Lung (tissue), 12 donors: Measurements from ENCODE around the gene PRLHR. TPM values are rescaled to one million over a fixed set of nuclear protein-coding genes. Genes with fewer than 3 reads are reported as not detected.

Source experiments
- ATAC-seq: fragments of 200-7000 bp; cut with Tn5 transposase; one replicate; pipeline ENCODE4 v1.9.1; 2020; ENCODE audit warnings: moderate number of reproducible peaks; ENCODE audit not compliant: insufficient read depth, low FRiP score
- DNase-seq, 3 donors: peaks; one replicate each; pipeline ENCODE4 v3.0.0-alpha.2; 2013 to 2017
- H3K27ac ChIP-seq, 2 donors: one replicate each; pipeline ENCODE4 v1.5.1; 2013; ENCODE audit warnings: mild to moderate bottlenecking in 2 of 2, moderate library complexity in 2 of 2, control low read depth in 1 of 2, inconsistent platforms in 1 of 2, low read depth in 1 of 2, low read length in 1 of 2
- H3K27me3 ChIP-seq, 3 donors: one replicate each; pipeline ENCODE4 v1.5.1; 2013; ENCODE audit warnings: low read length in 2 of 3; ENCODE audit not compliant: control insufficient read depth in 3 of 3, insufficient read depth in 3 of 3
- H3K36me3 ChIP-seq, 4 donors: one replicate each; pipeline ENCODE4 v1.5.1; 2013; ENCODE audit warnings: low read length in 4 of 4, mild to moderate bottlenecking in 1 of 4, moderate library complexity in 1 of 4; ENCODE audit not compliant: control insufficient read depth in 4 of 4, insufficient read depth in 4 of 4
- H3K4me1 ChIP-seq, 5 donors: one replicate each; pipeline ENCODE4 v1.5.1; 2013; ENCODE audit warnings: low read length in 5 of 5, mild to moderate bottlenecking in 2 of 5, moderate library complexity in 1 of 5; ENCODE audit not compliant: control insufficient read depth in 5 of 5, insufficient read depth in 5 of 5
- H3K4me3 ChIP-seq: one replicate; pipeline ENCODE4 v1.5.1; 2013; ENCODE audit warnings: mild to moderate bottlenecking, control low read depth, moderate library complexity
- H3K9ac ChIP-seq, 2 donors: one replicate each; pipeline ENCODE4 v1.5.1; 2013; ENCODE audit warnings: low read length in 2 of 2, control low read depth in 1 of 2; ENCODE audit not compliant: insufficient read depth in 1 of 2
- H3K9me3 ChIP-seq, 4 donors: one replicate each; pipeline ENCODE4 v1.5.1; 2013; ENCODE audit warnings: low read length in 3 of 4, mild to moderate bottlenecking in 1 of 4, moderate library complexity in 1 of 4; ENCODE audit not compliant: control insufficient read depth in 4 of 4, insufficient read depth in 3 of 4
- WGBS, 2 donors: extraction: QIAGEN DNeasy Blood & Tissue Kit; methylation state at CpG; one replicate each; pipeline ENCODE4 v1.1.7; 2013; 5-methylcytosine and 5-hydroxymethylcytosine counted together
- polyA plus RNA-seq, 2 donors: library from polyadenylated mRNA; stranded (reverse); fragments of 200-250 nt; gene quantifications; one replicate each; pipeline ENCODE4 v1.2.1, GENCODE V29; 2013
- total RNA-seq, 2 donors: library from RNA; depleted of rRNA in 1 of 2; stranded (reverse); fragments of >200 nt in 1 of 2; gene quantifications; one replicate each; pipeline ENCODE4 v1.2.1, GENCODE V29; 2014 to 2021
- TF ChIP-seq, protein P1 (sequence below): IDR thresholded peaks from 2 replicates; pipeline ENCODE4 v1.5.1; 2012; ENCODE audit warnings: mild to moderate bottlenecking; ENCODE audit errors: control extremely low read depth, extremely low read depth
- donor health status: control.
- donor health status: control.
- donor health status: Bipolar disorder and iron deficiency.
- donor health status: healthy.
- donor health status: DM: yes; HTN: yes; CAD: no.

The PRLHR gene
- total and polyA plus RNA-seq, 4 donors: not detected

DNA sequence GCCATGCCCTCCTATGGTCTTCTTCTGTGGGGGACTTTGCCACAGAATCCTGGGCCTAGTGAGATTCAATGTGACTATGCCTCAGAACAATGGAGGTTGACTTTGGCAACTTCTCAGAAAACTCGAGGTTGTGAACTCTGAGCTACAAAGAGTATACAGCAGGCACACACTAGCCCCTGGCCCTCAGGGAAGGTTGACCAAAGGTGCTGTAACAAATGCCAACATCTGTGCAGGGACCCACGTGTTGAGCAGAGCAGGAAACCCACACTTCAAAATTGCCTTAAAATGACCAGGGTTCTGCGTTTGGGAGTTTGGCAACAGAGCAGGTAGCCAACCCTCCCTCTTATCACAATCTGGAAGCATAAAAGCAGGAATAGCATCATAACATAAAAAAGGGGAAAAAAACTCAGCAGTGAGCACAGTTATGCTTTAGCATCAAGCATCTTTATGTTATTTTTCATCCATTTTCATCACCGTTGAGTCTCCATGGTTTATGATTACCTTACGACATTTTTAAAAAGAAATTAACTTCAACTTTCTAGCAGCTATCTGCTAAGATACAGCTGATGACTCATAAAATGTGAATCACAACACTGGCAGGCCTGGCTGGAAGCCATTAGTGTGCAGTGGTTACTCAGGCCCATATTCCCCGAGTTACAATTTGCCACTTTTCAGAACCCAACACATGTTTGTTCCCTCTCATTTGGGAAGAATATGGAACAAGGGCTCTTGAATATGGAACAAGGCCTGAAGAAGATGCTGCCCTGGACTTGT is 11.1 kb downstream of the PRLHR start:
- Histone ChIP-seq H3K4me3 (no peak overlapping the region), H3K27ac (no peak overlapping the region), H3K27me3 (no peaks in the 10 kb centered on the region), H3K4me1 (no peaks in the 10 kb centered on the region), H3K36me3 (no peaks in the 10 kb centered on the region), H3K9ac (no peak overlapping the region), H3K9me3 (peaks cover 0 to 3% (median 0%) of the 10 kb centered on the region in 4 donors)
- TF ChIP-seq, protein P1, sequence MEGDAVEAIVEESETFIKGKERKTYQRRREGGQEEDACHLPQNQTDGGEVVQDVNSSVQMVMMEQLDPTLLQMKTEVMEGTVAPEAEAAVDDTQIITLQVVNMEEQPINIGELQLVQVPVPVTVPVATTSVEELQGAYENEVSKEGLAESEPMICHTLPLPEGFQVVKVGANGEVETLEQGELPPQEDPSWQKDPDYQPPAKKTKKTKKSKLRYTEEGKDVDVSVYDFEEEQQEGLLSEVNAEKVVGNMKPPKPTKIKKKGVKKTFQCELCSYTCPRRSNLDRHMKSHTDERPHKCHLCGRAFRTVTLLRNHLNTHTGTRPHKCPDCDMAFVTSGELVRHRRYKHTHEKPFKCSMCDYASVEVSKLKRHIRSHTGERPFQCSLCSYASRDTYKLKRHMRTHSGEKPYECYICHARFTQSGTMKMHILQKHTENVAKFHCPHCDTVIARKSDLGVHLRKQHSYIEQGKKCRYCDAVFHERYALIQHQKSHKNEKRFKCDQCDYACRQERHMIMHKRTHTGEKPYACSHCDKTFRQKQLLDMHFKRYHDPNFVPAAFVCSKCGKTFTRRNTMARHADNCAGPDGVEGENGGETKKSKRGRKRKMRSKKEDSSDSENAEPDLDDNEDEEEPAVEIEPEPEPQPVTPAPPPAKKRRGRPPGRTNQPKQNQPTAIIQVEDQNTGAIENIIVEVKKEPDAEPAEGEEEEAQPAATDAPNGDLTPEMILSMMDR: no peak
- DNase-seq (no peak), ATAC-seq (no peak)
- WGBS, 2 donors: 77 to 82% methylated on average over 6 of the region's 6 CpGs

DNA sequence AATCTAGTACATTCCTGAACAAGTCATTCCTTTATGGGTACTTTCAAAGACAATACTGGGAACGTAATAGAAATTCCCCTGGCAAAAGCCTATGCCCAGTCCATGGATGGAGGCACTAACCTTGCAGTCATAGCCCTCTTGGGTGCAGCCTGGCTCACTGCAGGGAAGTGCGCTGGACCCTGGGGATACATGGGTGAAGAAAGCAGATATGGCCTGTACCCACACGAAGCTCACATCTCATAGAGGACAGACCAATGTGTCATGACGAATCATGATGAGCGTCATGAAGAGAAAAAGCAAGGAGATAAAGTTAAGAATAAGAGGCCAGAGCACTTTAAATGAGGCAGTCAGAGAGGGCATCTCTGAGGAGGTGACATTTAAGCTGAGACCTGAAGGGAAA is 11.8 kb downstream of the PRLHR start:
- H3K27ac ChIP-seq: no peak overlapping the region
- no peaks in the 10 kb centered on the region for H3K36me3 ChIP-seq
- no peak overlapping the region for H3K9ac ChIP-seq
- peaks cover 0 to 3% (median 0%) of the 10 kb centered on the region in 4 donors for H3K9me3 ChIP-seq
- no peaks in the 10 kb centered on the region for H3K4me1 ChIP-seq
- no peak for DNase-seq
- TF ChIP-seq, protein P1: no peak
- 91 to 93% methylated on average over 5 of the region's 5 CpGs for WGBS, 2 donors
- H3K4me3 ChIP-seq: no peak overlapping the region
- H3K27me3 ChIP-seq: no peaks in the 10 kb centered on the region
- ATAC-seq: no peak

DNA sequence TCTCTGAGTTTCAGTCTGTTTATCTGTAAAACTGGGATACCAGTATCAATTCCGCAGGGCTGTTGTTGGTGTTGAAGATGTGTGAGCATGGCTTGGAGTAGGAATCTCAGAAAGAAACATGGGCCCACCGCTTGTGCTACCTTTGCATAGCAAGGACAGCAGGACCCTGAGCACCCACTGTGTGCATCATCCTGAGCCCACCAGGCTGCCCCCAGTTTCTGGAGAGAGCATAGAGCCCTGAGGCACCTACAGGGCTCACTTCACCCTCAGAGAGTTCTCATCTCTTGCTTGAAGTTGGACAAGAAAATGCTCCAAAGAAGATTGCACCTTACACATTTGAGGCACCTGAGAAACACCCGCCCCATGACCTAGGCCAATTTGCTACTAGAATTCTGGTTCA is 12.9 kb downstream of the PRLHR start:
- ATAC-seq: no peak
- H3K27me3 ChIP-seq: peaks cover 0 to 3% (median 0%) of the 10 kb centered on the region in 3 donors
- H3K9ac ChIP-seq: no peak overlapping the region
- 94 to 96% methylated on average over 3 of the region's 3 CpGs for WGBS, 2 donors
- no peak for DNase-seq
- H3K4me3 ChIP-seq: no peak overlapping the region
- H3K27ac ChIP-seq: no peak overlapping the region
- no peaks in the 10 kb centered on the region for H3K36me3 ChIP-seq
- H3K4me1 ChIP-seq: no peaks in the 10 kb centered on the region
- peaks cover 0 to 3% (median 0%) of the 10 kb centered on the region in 4 donors for H3K9me3 ChIP-seq
- TF ChIP-seq, protein P1: no peak
